Nucleus accumbens (tissue), 56 donors: ENCODE results near the gene MARK3.

Experiments used
- DNase-seq, 56 donors: peaks; one replicate each; lab custom pipeline; 2025; lab: John Stamatoyannopoulos, UW

MARK3 gene

DNA sequence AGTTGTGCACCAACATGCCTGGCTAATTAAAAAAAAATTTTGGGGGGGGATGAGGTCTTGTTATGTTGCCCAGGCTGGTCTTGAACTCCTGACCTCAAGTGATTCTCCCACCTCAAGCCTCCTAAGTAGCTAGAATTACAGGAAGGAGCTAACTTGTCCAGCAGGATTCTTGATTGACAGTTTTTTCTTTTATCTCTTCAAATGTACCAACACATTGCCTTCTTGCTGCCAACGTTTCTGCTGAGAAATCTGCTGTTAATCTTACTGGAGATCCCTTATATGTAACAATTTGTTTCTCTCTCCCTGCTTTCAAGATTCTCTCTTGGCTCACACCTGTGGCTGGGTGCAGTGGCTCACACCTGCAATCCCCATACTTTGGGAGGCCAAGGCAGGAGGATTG, 22.4 kb upstream of the MARK3 start:
- DNase-seq, result no peak

- no peak for DNase-seq
Observed at GRCh38 chr14:103366741-103367140, 18.5 kb upstream of the MARK3 start.

DNA sequence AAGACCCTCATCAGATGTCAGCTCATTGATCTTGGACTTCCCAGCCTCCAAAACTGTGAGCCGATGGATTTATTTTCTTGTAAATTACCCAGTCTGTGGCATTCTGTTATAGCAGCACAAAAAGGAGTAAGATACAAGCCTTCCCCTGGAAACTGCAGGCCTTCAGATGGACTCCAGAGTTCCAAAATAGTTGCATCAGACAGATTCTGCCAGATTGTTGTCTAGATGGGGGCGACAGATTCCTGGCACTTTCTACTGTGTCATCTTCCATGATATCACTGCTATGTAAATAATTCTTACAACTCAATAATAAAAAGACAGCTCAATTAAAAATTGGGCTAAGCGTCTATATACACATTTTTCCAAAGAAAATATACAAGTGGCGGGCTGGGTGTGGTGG, 17.2 kb upstream of the MARK3 start:
- no peak for DNase-seq

GRCh38 chr14:103370087-103370486, 15.1 kb upstream of the MARK3 start:
- no peak for DNase-seq

DNA sequence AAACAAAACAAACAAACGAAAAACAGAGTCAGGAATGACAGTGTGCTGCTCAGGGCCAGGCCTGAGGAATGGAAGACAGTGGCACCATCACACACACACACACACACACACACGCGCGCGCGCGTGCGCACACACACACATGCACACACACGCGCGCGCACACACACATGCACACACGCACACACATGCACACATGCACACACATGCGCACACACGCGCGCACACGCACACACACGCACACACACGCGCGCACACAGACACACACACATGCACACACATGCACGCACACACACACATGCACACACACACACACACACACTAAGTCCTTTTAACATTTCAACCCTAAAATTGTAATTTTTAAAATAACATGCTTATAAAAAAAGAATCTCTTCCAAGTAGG, 13.2 kb upstream of the MARK3 start:
- no peak for DNase-seq

DNA sequence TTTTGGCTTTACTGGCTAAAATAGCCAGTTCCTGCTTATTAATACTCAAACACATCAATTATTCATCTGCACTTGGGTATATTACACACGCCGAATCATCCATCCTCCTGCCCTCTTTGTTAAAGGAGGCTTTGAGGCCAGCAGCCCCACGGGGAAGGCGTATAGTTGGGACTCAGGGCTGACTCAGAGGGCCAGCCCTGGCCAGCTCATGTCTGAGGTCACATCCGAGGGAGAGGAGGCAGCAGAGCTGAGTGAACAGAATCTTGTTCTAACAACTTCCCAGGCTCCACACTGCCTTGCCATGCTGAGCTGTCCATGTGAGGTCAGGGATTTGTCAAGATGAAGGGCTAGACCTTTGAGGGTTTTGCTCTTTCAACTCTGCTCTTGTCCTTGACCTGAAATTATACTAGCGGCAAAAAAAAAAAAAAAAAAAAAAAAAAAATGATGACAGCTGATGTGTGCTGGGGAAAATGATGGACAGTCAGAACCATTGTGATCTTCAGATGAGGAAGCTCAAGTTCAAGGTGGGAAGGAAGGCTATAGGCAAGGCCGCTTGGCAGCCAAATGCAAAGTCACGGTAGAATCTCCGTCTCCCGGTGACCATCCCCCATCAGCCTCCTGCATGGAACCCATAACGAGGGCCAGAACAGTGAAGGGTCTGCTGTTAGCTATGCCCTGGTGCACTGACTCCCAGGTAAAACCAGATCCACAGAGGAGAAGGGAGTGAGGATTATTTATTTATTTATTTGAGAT, 12.5 kb upstream of the MARK3 start:
- peak in 1 of 56 donors; percentile 33 for DNase-seq

DNA sequence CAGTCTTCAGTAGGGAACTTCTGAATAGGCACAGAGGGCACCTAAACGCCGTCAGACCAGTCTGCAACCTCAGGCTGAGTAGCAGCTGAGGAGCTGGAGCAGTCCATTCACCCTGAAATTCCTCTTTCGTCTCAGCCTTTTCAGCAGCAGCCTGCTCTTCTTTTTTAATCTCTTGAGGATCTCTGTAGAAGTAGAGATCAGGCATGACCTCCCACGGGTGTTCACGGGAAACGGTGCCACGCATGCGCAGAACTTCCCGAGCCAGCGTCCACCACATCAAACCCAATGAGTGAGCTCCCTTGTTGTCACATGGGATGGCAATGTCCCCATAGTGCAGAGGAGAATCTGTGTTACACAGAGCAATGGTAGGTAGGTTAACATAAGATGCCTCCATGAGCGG, 11.1 kb upstream of the MARK3 start:
- no peak for DNase-seq

DNA sequence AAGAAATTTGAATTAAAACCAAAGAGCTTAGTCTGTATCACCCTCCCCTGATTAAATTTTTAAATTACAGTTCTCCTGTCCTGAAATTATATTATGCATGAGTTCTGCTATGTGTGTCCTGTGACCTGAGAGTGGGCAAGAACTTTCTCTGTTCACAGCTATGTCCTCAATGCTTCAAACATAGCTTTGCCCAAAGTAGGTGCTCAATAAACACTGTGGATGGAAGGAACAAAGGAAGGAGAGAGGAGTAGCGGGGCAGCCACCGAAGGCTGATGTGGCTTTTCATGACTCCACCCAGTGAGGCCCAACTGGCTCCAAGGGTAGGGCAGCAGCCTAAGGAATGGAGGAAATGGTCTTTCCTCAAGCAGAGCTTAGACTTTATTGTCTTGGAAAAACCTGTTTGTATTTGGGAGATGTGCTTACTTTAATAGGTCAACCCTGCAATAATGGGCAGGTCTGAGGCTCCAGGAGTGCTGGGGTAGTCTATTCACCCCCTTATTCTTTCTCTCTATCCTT, 7.6 kb upstream of the MARK3 start:
- DNase-seq, result no peak

DNA sequence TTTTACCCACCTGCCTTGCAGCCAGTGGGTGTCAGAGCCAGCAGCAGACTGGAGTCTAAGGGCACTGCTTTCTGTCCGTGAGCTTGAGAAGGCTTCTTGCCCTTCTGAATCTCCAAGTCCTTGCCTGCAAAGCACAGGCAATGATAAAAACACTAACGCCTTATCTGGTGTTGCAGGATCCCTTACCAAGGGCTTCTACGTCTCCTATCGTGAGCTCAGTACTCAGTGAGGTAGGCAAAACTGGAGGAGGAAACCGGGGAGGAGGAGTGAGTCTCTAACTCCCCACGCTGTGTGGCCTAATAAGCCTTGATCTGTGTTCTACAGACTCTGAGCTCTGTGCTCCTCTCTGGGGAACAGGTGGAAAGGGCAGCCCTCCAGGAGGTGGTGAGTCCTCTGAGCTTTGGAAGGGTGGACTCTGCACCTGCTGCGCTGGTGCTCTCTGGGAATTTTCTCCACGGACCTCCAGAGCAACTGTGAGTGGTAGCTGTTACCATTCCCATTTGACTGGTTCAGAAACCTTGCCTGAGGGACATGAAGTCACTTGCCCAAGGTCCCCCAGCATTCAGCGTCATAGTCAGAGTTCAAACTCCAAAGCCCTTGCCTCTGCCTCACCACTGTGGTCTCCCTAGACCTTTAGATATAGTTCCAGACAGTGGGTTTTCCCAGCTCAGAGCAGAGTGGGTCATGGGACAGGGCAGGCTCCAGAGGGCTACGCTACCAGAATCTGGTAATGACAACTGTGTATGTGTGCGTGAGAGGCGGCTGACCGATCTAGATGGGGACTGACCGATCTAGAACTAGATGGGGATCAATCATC, 7.0 kb upstream of the MARK3 start:
- no peak for DNase-seq

GRCh38 chr14:103380719-103381377, 4.4 kb upstream of the MARK3 start:
- no peak for DNase-seq

GRCh38 chr14:103382376-103382775, 2.8 kb upstream of the MARK3 start:
- DNase-seq, result no peak

DNA sequence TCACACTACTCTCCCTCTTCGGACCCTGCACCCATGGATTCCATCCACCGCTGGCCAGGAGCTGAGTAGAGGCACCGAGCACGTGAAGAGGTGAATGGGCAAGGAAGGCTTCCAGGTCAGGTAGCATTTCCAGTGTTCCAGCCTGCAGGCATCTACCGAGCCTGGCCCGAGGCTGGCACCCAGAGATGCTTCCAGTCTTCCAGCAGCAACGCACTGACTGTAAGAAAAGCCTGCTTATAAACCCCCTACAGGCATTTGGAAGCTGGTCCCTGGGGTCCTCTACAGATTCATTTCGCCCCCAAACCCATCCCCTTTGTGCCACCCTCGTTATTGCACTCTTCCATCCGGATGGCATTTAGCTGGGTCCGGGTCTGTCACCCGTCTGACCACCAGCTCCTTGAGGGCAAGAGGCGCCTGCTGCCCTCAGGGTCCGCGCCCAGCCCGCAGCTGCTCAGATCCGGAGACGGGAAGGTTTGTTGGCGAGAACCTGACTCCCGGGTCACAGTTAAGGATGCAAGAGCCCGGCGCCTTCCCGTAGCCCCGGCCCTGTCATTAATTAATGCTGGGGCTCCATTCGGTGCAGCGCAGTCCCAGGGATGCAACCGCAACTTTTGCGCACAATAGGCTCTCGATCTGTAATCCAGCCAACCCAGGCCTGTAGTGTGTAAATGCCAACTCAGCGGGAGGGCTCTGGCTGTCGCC, 614 bp upstream of the MARK3 start:
- peak in 2 of 56 donors; percentile 16 to 63 for DNase-seq

DNA sequence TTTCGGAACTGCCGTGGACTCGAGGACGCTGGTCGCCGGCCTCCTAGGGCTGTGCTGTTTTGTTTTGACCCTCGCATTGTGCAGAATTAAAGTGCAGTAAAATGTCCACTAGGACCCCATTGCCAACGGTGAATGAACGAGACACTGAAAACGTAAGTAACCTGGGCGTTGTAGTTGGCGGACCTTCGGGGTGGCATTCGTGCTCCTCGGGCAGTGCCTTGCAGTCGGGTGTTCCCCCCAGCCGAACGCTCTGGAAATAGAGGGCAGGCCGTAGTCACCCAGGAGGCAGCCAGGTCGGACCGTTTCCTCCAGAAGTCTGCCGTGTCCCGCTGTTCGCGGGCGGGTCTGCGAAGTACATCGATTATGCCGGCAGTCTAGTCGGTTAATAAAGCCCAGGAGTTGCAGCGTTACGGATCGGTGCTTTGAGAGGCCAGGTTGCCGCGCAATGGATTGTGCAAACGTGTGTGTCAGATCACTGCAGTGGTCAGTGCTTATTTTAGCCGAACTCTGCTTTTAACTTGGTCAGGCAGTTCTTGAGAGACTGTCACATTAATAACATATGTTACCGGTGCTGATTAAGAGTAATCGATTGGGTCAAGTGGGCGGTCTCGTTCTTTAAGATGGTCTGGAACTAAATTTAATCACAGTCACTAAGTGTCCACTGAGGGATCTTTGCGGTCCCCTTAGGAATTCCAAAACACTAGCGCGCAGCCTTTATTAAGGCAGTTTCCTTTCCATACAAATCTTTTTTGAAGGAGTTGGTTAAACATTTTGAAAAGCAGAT, 906 bp downstream of the MARK3 start:
- peak in 17 of 56 donors; percentile 12 to 71 (median 27) for DNase-seq

DNA sequence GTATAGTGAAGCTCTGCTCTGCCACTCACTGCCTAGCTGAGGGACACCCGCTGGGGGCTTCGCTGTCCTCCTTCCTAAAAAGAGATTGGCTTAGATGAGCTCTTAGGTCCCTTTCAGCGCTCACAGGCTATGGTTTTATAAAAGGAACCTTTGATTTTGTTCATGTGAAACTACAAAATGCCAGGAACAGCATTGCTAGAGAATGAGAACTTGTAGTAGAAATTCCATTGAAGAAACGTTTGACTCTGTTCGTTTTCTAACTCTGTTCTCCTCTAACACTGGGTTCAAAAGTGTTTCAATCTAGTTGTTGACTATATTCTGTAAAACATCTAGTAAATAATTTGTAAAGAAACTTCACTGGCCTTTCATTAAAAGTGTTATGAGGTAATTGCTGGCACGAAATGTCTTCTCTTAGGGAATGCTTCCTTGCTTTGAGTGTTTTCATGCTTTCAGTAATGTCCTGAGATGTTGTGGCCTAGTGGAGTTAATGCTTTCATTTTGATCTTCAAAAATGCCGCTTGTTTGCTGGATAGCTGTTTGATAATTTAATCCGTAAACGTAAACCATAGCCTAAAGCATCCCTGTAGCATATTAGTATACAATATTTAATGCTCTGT, 1.6 kb downstream of the MARK3 start:
- DNase-seq, result no peak

GRCh38 chr14:103388664-103389063, 3.4 kb downstream of the MARK3 start:
- DNase-seq, result no peak

GRCh38 chr14:103390605-103391004, 5.4 kb downstream of the MARK3 start:
- DNase-seq, result no peak

DNA sequence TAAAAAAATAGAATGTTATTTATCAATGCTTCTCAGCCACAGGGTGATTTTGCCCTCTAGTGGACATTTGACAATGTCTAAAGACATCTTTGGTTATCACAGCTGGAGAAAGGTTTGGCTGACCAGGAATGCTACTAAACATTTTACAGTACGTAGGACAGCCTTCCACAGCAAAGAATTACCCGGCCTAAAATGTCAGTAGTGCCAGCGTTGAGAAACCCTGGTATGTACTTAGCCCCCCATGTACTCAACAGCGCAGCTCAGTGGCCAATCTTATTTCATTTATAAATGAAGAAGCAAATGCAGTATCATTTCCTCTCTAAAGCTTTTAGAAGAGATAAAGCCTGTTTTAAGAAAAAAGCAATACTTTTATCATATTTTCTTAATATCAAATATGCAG, 5.8 kb downstream of the MARK3 start:
- peak in 1 of 56 donors; percentile 25 for DNase-seq

GRCh38 chr14:103392106-103392505, 6.9 kb downstream of the MARK3 start:
- DNase-seq, result no peak

- no peak for DNase-seq
Observed at GRCh38 chr14:103392572-103392971, 7.4 kb downstream of the MARK3 start.
